ENCODE data around the gene HECTD2. TPM values are rescaled to one million over a fixed set of nuclear protein-coding genes. Genes with fewer than 3 reads are reported as not detected.
"Not testable (repeated sequence)": the region's sequence is repeated elsewhere in the genome, so short reads cannot be mapped to it uniquely, and the experiment has no call there.

Gene HECTD2
- total and polyA plus RNA-seq, 4 donors, result 6.0 to 25.5 (median 19.8) TPM

- ATAC-seq (ENCODE audit: low FRiP score) (no peak), DNase-seq (no peak)
- H3K27ac ChIP-seq (ENCODE audit: low read depth in 1 of 2, low read length in 2 of 2), result no peak overlapping the region
- H3K9me3 ChIP-seq (ENCODE audit: control insufficient read depth, low read length), result peaks cover 2% of the 10 kb centered on the region
- no peak overlapping the region for H3K4me3 ChIP-seq (ENCODE audit: low read length in 2 of 2)
- H3K4me1 ChIP-seq (ENCODE audit: control insufficient read depth in 1 of 2, insufficient read depth in 2 of 2, low read length in 2 of 2), result peaks cover 0 to 3% of the 10 kb centered on the region in 2 donors
- H3K27me3 ChIP-seq (ENCODE audit: control insufficient read depth in 1 of 2, insufficient read depth in 2 of 2, low read length in 1 of 2), result no peaks in the 10 kb centered on the region
- intact Hi-C loops (cut with DNase I), result no loop called here
- H3K36me3 ChIP-seq (ENCODE audit: control insufficient read depth in 1 of 2, insufficient read depth in 2 of 2, low read length in 1 of 2), result no peaks in the 10 kb centered on the region
These were observed 32.1 kb upstream of the HECTD2 start for GRCh38 chr10:91378061-91378460.

GRCh38 chr10:91380873-91381256 is 29.3 kb upstream of the HECTD2 start:
- H3K4me3 ChIP-seq (ENCODE audit: low read length in 2 of 2), result no peak overlapping the region
- DNase-seq (no peak), ATAC-seq (ENCODE audit: low FRiP score) (no peak)
- no peaks in the 10 kb centered on the region for H3K9me3 ChIP-seq (ENCODE audit: control insufficient read depth, low read length)
- H3K27ac ChIP-seq (ENCODE audit: low read depth in 1 of 2, low read length in 2 of 2), result no peak overlapping the region
- peaks cover 0 to under 1% of the 10 kb centered on the region in 2 donors for H3K27me3 ChIP-seq (ENCODE audit: control insufficient read depth in 1 of 2, insufficient read depth in 2 of 2, low read length in 1 of 2)
- 63 to 66% methylated on average over 3 of the region's 3 CpGs for WGBS, 2 donors
- H3K4me1 ChIP-seq (ENCODE audit: control insufficient read depth in 1 of 2, insufficient read depth in 2 of 2, low read length in 2 of 2), result peaks cover 0 to 3% of the 10 kb centered on the region in 2 donors
- H3K36me3 ChIP-seq (ENCODE audit: control insufficient read depth in 1 of 2, insufficient read depth in 2 of 2, low read length in 1 of 2), result no peaks in the 10 kb centered on the region
- intact Hi-C loops (cut with DNase I), result loop anchor here in 1 of 2 donors (10.0 kb wide), 1 partner anchor 174 kb away; no protein-coding TSS in a partner anchor

- intact Hi-C loops (cut with DNase I), result loop anchor here in 1 of 2 donors (10.0 kb wide), 1 partner anchor 173 kb away; no protein-coding TSS in a partner anchor
These were observed 28.8 kb upstream of the HECTD2 start for GRCh38 chr10:91381257-91381891.

GRCh38 chr10:91385306-91386085 is 24.6 kb upstream of the HECTD2 start:
- DNase-seq, result no peak
- WGBS, 2 donors, result 83% methylated on average over 9 of the region's 9 CpGs
- Histone ChIP-seq H3K4me1 (ENCODE audit: control insufficient read depth in 1 of 2, insufficient read depth in 2 of 2, low read length in 2 of 2) (peaks cover 0 to 3% of the 10 kb centered on the region in 2 donors), H3K27me3 (ENCODE audit: control insufficient read depth in 1 of 2, insufficient read depth in 2 of 2, low read length in 1 of 2) (peaks cover 0 to 1% of the 10 kb centered on the region in 2 donors), H3K9me3 (ENCODE audit: control insufficient read depth, low read length) (no peaks in the 10 kb centered on the region), H3K4me3 (ENCODE audit: low read length in 2 of 2) (no peak overlapping the region), H3K27ac (ENCODE audit: low read depth in 1 of 2, low read length in 2 of 2) (no peak overlapping the region), H3K36me3 (ENCODE audit: control insufficient read depth in 1 of 2, insufficient read depth in 2 of 2, low read length in 1 of 2) (no peaks in the 10 kb centered on the region)
- no peak for ATAC-seq (ENCODE audit: low FRiP score)
- intact Hi-C loops (cut with DNase I), result loop anchor here in 1 of 2 donors (5.0 to 10.0 kb wide), 2 partner anchors 88 to 169 kb away; no protein-coding TSS in a partner anchor

More at GRCh38 chr10:91381257-91381891, 28.8 kb upstream of the HECTD2 start:
- Histone ChIP-seq H3K27ac (ENCODE audit: low read depth in 1 of 2, low read length in 2 of 2) (no peak overlapping the region), H3K4me3 (ENCODE audit: low read length in 2 of 2) (no peak overlapping the region), H3K36me3 (ENCODE audit: control insufficient read depth in 1 of 2, insufficient read depth in 2 of 2, low read length in 1 of 2) (no peaks in the 10 kb centered on the region), H3K27me3 (ENCODE audit: control insufficient read depth in 1 of 2, insufficient read depth in 2 of 2, low read length in 1 of 2) (peaks cover 0 to 1% of the 10 kb centered on the region in 2 donors), H3K9me3 (ENCODE audit: control insufficient read depth, low read length) (no peaks in the 10 kb centered on the region), H3K4me1 (ENCODE audit: control insufficient read depth in 1 of 2, insufficient read depth in 2 of 2, low read length in 2 of 2) (peaks cover 0 to 3% of the 10 kb centered on the region in 2 donors)
- 12 to 18% methylated on average over 9 of the region's 9 CpGs for WGBS, 2 donors
- ATAC-seq (ENCODE audit: low FRiP score) (peak; percentile 54), DNase-seq (no peak)

GRCh38 chr10:91389636-91390512 is 20.3 kb upstream of the HECTD2 start:
- DNase-seq, result no peak
- ATAC-seq (ENCODE audit: low FRiP score), result peak; percentile 84
- H3K4me1 ChIP-seq (ENCODE audit: control insufficient read depth in 1 of 2, insufficient read depth in 2 of 2, low read length in 2 of 2), result no peaks in the 10 kb centered on the region
- intact Hi-C loops (cut with DNase I), result loop anchor here (5.0 to 10.0 kb wide), 3 partner anchors 93 to 245 kb away; partner anchors contain the start of gene PPP1R3C (in 1 of the 2)
- H3K9me3 ChIP-seq (ENCODE audit: control insufficient read depth, low read length), result no peaks in the 10 kb centered on the region
- H3K36me3 ChIP-seq (ENCODE audit: control insufficient read depth in 1 of 2, insufficient read depth in 2 of 2, low read length in 1 of 2), result no peaks in the 10 kb centered on the region
- peaks cover 0 to 1% of the 10 kb centered on the region in 2 donors for H3K27me3 ChIP-seq (ENCODE audit: control insufficient read depth in 1 of 2, insufficient read depth in 2 of 2, low read length in 1 of 2)
- 16 to 20% methylated on average over 8 of the region's 8 CpGs for WGBS, 2 donors
- H3K27ac ChIP-seq (ENCODE audit: low read depth in 1 of 2, low read length in 2 of 2), result no peak overlapping the region
- no peak overlapping the region for H3K4me3 ChIP-seq (ENCODE audit: low read length in 2 of 2)

GRCh38 chr10:91390513-91390825 is 19.7 kb upstream of the HECTD2 start:
- not testable (repeated sequence) for H3K9me3 ChIP-seq (ENCODE audit: control insufficient read depth, low read length); H3K27ac ChIP-seq (ENCODE audit: low read depth in 1 of 2, low read length in 2 of 2); H3K4me1 ChIP-seq (ENCODE audit: control insufficient read depth in 1 of 2, insufficient read depth in 2 of 2, low read length in 2 of 2); H3K4me3 ChIP-seq (ENCODE audit: low read length in 2 of 2); ATAC-seq (ENCODE audit: low FRiP score); DNase-seq; H3K36me3 ChIP-seq (ENCODE audit: control insufficient read depth in 1 of 2, insufficient read depth in 2 of 2, low read length in 1 of 2); H3K27me3 ChIP-seq (ENCODE audit: control insufficient read depth in 1 of 2, insufficient read depth in 2 of 2, low read length in 1 of 2)
- intact Hi-C loops (cut with DNase I), result loop anchor here in 1 of 2 donors (10.0 kb wide), 1 partner anchor 244 kb away; the partner anchor contains the start of gene PPP1R3C
- WGBS, 2 donors, result 87 to 90% methylated on average over 3 of the region's 3 CpGs

- no peaks in the 10 kb centered on the region for H3K4me1 ChIP-seq (ENCODE audit: control insufficient read depth in 1 of 2, insufficient read depth in 2 of 2, low read length in 2 of 2)
- DNase-seq, result no peak
- no peak overlapping the region for H3K27ac ChIP-seq (ENCODE audit: low read depth in 1 of 2, low read length in 2 of 2)
- H3K9me3 ChIP-seq (ENCODE audit: control insufficient read depth, low read length), result no peaks in the 10 kb centered on the region
- no peaks in the 10 kb centered on the region for H3K27me3 ChIP-seq (ENCODE audit: control insufficient read depth in 1 of 2, insufficient read depth in 2 of 2, low read length in 1 of 2)
- intact Hi-C loops (cut with DNase I), result loop anchor here in 1 of 2 donors (10.0 kb wide), 1 partner anchor 243 kb away; the partner anchor contains the start of gene PPP1R3C
- WGBS, 2 donors, result 94 to 99% methylated on average over 1 of the region's 1 CpG
- no peak overlapping the region for H3K4me3 ChIP-seq (ENCODE audit: low read length in 2 of 2)
- H3K36me3 ChIP-seq (ENCODE audit: control insufficient read depth in 1 of 2, insufficient read depth in 2 of 2, low read length in 1 of 2), result no peaks in the 10 kb centered on the region
- ATAC-seq (ENCODE audit: low FRiP score), result no peak
These were observed 18.2 kb upstream of the HECTD2 start for GRCh38 chr10:91391920-91392319.

GRCh38 chr10:91406322-91406721 is 3.8 kb upstream of the HECTD2 start:
- H3K4me3 ChIP-seq (ENCODE audit: low read length in 2 of 2), result no peak overlapping the region
- no peaks in the 10 kb centered on the region for H3K4me1 ChIP-seq (ENCODE audit: control insufficient read depth in 1 of 2, insufficient read depth in 2 of 2, low read length in 2 of 2)
- no peak overlapping the region for H3K27ac ChIP-seq (ENCODE audit: low read depth in 1 of 2, low read length in 2 of 2)
- H3K27me3 ChIP-seq (ENCODE audit: control insufficient read depth in 1 of 2, insufficient read depth in 2 of 2, low read length in 1 of 2), result no peaks in the 10 kb centered on the region
- intact Hi-C loops (cut with DNase I), result no loop called here
- no peaks in the 10 kb centered on the region for H3K36me3 ChIP-seq (ENCODE audit: control insufficient read depth in 1 of 2, insufficient read depth in 2 of 2, low read length in 1 of 2)
- ATAC-seq (ENCODE audit: low FRiP score), result no peak
- no peaks in the 10 kb centered on the region for H3K9me3 ChIP-seq (ENCODE audit: control insufficient read depth, low read length)
- no peak for DNase-seq
- 93 to 94% methylated on average over 3 of the region's 3 CpGs for WGBS, 2 donors

Data from aorta (tissue), 5 donors.